Prostate gland (tissue), 2 donors: ENCODE data around the gene CYP2D6. TPM values are rescaled to one million over a fixed set of nuclear protein-coding genes. Genes with fewer than 3 reads are reported as not detected.
"Not testable (repeated sequence)": the region's sequence is repeated elsewhere in the genome, so short reads cannot be mapped to it uniquely, and the experiment has no call there.

Experiments
- DNase-seq: peaks from one replicate; pipeline ENCODE4 v3.0.0-alpha.2; 2019; ENCODE audit warnings: low spot score
- H3K27ac ChIP-seq, 2 donors: fragments of 200-600 bp; sonication (generic); 2 replicates each; pipeline ENCODE4 v1.5.1; 2017 to 2019
- H3K27me3 ChIP-seq: fragments of 200-600 bp; sonication (generic); replicated peaks from 2 replicates; pipeline ENCODE4 v1.5.1; 2019; ENCODE audit not compliant: insufficient read depth
- H3K36me3 ChIP-seq, 2 donors: fragments of 200-600 bp; sonication (generic); 1 replicate in 1 of 2; 2 replicates in 1 of 2; pipeline versions ENCODE4 v1.5.1 to v1.8.1; 2017 to 2019
- H3K4me1 ChIP-seq: fragments of 200-600 bp; sonication (generic); replicated peaks from 2 replicates; pipeline ENCODE4 v1.5.1; 2019
- H3K4me3 ChIP-seq, 2 donors: fragments of 200-600 bp; sonication (generic); 2 replicates each; pipeline ENCODE4 v1.5.1; 2017 to 2019
- H3K9me3 ChIP-seq: fragments of 200-600 bp; sonication (generic); 2 replicates; pipeline ENCODE4 v1.5.1; 2017
- CTCF ChIP-seq, 4 experiments: fragments of 200-600 bp in 2 of 4; fragments of 450-650 bp in 2 of 4; sonication (generic) in 2 of 4; IDR thresholded peaks; 1 replicate in 3 of 4; 2 replicates in 1 of 4; pipeline ENCODE4 v1.5.1; 2016 to 2019; ENCODE audit warnings: antibody characterized with exemption in 4 of 4, mild to moderate bottlenecking in 2 of 4, moderate library complexity in 2 of 4
- POLR2A ChIP-seq: fragments of 450-650 bp; IDR thresholded peaks from one replicate; pipeline ENCODE4 v1.6.1; 2016; ENCODE audit warnings: antibody characterized with exemption, mild to moderate bottlenecking
- POLR2AphosphoS5 ChIP-seq: sonication (generic); formaldehyde crosslinking; IDR thresholded peaks from one replicate; pipeline ENCODE4 v1.6.1; 2017; ENCODE audit warnings: antibody characterized with exemption
- WGBS: methylation state at CpG from one replicate; pipeline ENCODE4 v1.1.5; 2018; 5-methylcytosine and 5-hydroxymethylcytosine counted together
- intact Hi-C: fragments of 100-400 bp; cut with DNase I; formaldehyde crosslinking; loops from one replicate; pipeline ENCODE4 v1.14.2; 2022
- total RNA-seq, 2 donors: library from RNA; depleted of rRNA; stranded (reverse); fragments of >200 nt; gene quantifications; one replicate each; pipeline ENCODE4 v1.1.0, GENCODE V29; 2016

The CYP2D6 gene
- total RNA-seq, 2 donors from 2014 or later = 0.73 to 5.2 TPM

GRCh38 chr22:42145175-42145574, 14.6 kb upstream of the CYP2D6 start:
- H3K4me3 ChIP-seq = no peak overlapping the region
- H3K27ac ChIP-seq = no peak overlapping the region
- H3K4me1 ChIP-seq = no peaks in the 10 kb centered on the region
- no peaks in the 10 kb centered on the region for H3K9me3 ChIP-seq
- WGBS = 75% methylated on average over 5 of the region's 6 CpGs
- no peaks in the 10 kb centered on the region for H3K36me3 ChIP-seq
- intact Hi-C loops = no loop called here
- DNase-seq = no peak
- no peaks in the 10 kb centered on the region for H3K27me3 ChIP-seq
- no peak for TF ChIP-seq CTCF (IDR thresholded peaks at IDR 0.05)
- TF ChIP-seq POLR2A = no peak
- TF ChIP-seq POLR2AphosphoS5 = no peak

GRCh38 chr22:42143859-42144822, 13.5 kb upstream of the CYP2D6 start:
- H3K4me3 ChIP-seq, intact Hi-C loops, DNase-seq, H3K4me1 ChIP-seq, H3K27ac ChIP-seq, H3K36me3 ChIP-seq, H3K27me3 ChIP-seq, H3K9me3 ChIP-seq: not testable (repeated sequence)
- 92% methylated on average over 14 of the region's 20 CpGs for WGBS

GRCh38 chr22:42142771-42143461, 12.3 kb upstream of the CYP2D6 start:
- DNase-seq = no peak
- Histone ChIP-seq H3K36me3 (no peaks in the 10 kb centered on the region), H3K27me3 (no peaks in the 10 kb centered on the region), H3K9me3 (no peaks in the 10 kb centered on the region), H3K27ac (no peak overlapping the region), H3K4me3 (no peak overlapping the region), H3K4me1 (no peaks in the 10 kb centered on the region)
- 92% methylated on average over 53 of the region's 54 CpGs for WGBS
- TF ChIP-seq CTCF (IDR thresholded peaks at IDR 0.05) (no peak), POLR2A (no peak), POLR2AphosphoS5 (no peak)
- intact Hi-C loops = no loop called here

GRCh38 chr22:42141307-42142057, 10.9 kb upstream of the CYP2D6 start:
- H3K27me3 ChIP-seq, H3K27ac ChIP-seq, intact Hi-C loops, H3K9me3 ChIP-seq, H3K4me3 ChIP-seq, DNase-seq, H3K36me3 ChIP-seq, H3K4me1 ChIP-seq: not testable (repeated sequence)
- WGBS = 95% methylated on average over 23 of the region's 24 CpGs

DNA sequence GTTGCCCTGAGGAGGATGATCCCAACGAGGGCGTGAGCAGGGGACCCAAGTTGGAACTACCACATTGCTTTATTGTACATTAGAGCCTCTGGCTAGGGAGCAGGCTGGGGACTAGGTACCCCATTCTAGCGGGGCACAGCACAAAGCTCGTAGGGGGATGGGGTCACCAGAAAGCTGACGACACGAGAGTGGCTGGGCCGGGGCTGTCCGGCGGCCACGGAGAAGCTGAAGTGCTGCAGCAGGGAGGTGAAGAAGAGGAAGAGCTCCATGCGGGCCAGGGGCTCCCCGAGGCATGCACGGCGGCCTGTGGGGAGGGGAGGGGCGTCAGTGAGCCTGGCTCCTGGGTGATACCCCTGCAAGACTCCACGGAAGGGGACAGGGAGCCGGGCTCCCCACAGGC, 9.5 kb upstream of the CYP2D6 start:
- H3K27me3 ChIP-seq, H3K9me3 ChIP-seq, H3K36me3 ChIP-seq, H3K4me3 ChIP-seq, intact Hi-C loops, DNase-seq, H3K27ac ChIP-seq, H3K4me1 ChIP-seq: not testable (repeated sequence)
- 90% methylated on average over 9 of the region's 17 CpGs for WGBS

- H3K4me1 ChIP-seq, H3K27me3 ChIP-seq, DNase-seq, H3K9me3 ChIP-seq, intact Hi-C loops, H3K27ac ChIP-seq, H3K4me3 ChIP-seq, H3K36me3 ChIP-seq: not testable (repeated sequence)
- 94% methylated on average over 7 of the region's 7 CpGs for WGBS
Measured at GRCh38 chr22:42139508-42139907, 8.9 kb upstream of the CYP2D6 start.
